Neural progenitor cell (in vitro differentiated cells): ENCODE measurements around the gene HSD17B10. TPM values are rescaled to one million over a fixed set of nuclear protein-coding genes. Genes with fewer than 3 reads are reported as not detected.
"Not testable (repeated sequence)": the region's sequence is repeated elsewhere in the genome, so short reads cannot be mapped to it uniquely, and the experiment has no call there.

ENCODE experiments used
- DNase-seq: peaks from one replicate; pipeline ENCODE4 v3.0.0-alpha.2; 2016; ENCODE audit warnings: low spot score
- H2AFZ ChIP-seq: fragments of 200-600 bp; sonication (generic); replicated peaks from 2 replicates; pipeline ENCODE4 v1.6.1; 2016; ENCODE audit warnings: antibody characterized with exemption
- H3F3A ChIP-seq: fragments of 200-600 bp; sonication (generic); 2 replicates; pipeline ENCODE4 v1.6.1; 2016; ENCODE audit warnings: antibody characterized with exemption, low read depth
- H3K27ac ChIP-seq: fragments of 200-600 bp; sonication (generic); 2 replicates; pipeline ENCODE4 v1.5.1; 2016; ENCODE audit warnings: mild to moderate bottlenecking
- H3K27me3 ChIP-seq: fragments of 200-600 bp; sonication (generic); 2 replicates; pipeline ENCODE4 v1.6.1; 2016; ENCODE audit warnings: mild to moderate bottlenecking, moderate library complexity
- H3K36me3 ChIP-seq: fragments of 200-600 bp; sonication (generic); 2 replicates; pipeline ENCODE4 v1.5.1; 2016
- H3K4me1 ChIP-seq: fragments of 200-600 bp; sonication (generic); 2 replicates; pipeline ENCODE4 v1.6.1; 2016; ENCODE audit warnings: mixed run types
- H3K4me2 ChIP-seq: fragments of 200-600 bp; sonication (generic); 2 replicates; pipeline ENCODE4 v1.6.1; 2016
- H3K4me3 ChIP-seq: fragments of 200-600 bp; sonication (generic); 2 replicates; pipeline ENCODE4 v1.5.1; 2016
- H3K79me2 ChIP-seq: fragments of 200-600 bp; sonication (generic); 2 replicates; pipeline ENCODE4 v1.6.1; 2016; ENCODE audit warnings: low read depth
- H3K9ac ChIP-seq: fragments of 200-600 bp; sonication (generic); 2 replicates; pipeline ENCODE4 v1.6.1; 2016
- H3K9me3 ChIP-seq: fragments of 200-600 bp; sonication (generic); 2 replicates; pipeline ENCODE4 v1.5.1; 2016; ENCODE audit warnings: low read depth
- H4K20me1 ChIP-seq: fragments of 200-600 bp; sonication (generic); 2 replicates; pipeline ENCODE4 v1.6.1; 2016; ENCODE audit warnings: low read depth
- H3K27ac Mint-ChIP-seq: 3 replicates; pipeline ENCODE4 v1.8.0; 2021; ENCODE audit warnings: mixed read lengths
- H3K27me3 Mint-ChIP-seq: 2 replicates; pipeline ENCODE4 v1.8.0; 2022; ENCODE audit warnings: low read depth, mild to moderate bottlenecking, inconsistent platforms, moderate library complexity, mixed read lengths; ENCODE audit not compliant: insufficient read depth
- H3K36me3 Mint-ChIP-seq: 3 replicates; pipeline ENCODE4 v1.8.0; 2021; ENCODE audit warnings: mixed read lengths
- H3K4me1 Mint-ChIP-seq: 3 replicates; pipeline ENCODE4 v1.8.0; 2021; ENCODE audit warnings: mixed read lengths
- H3K4me3 Mint-ChIP-seq: 3 replicates; pipeline ENCODE4 v1.8.0; 2021; ENCODE audit warnings: mild to moderate bottlenecking, moderate library complexity, mixed read lengths
- H3K9me3 Mint-ChIP-seq: 3 replicates; pipeline ENCODE4 v1.8.0; 2020; ENCODE audit warnings: mixed read lengths
- EZH2 ChIP-seq: fragments of 200-600 bp; sonication (generic); IDR thresholded peaks from 2 replicates; pipeline ENCODE4 v1.6.1; 2017; ENCODE audit warnings: antibody characterized with exemption, mild to moderate bottlenecking, moderate library complexity
- EZH2phosphoT487 ChIP-seq: fragments of 200-600 bp; sonication (generic); IDR thresholded peaks from 2 replicates; pipeline ENCODE4 v1.6.1; 2017; ENCODE audit warnings: antibody characterized with exemption
- total RNA-seq: library from RNA; depleted of rRNA; stranded (reverse); fragments of >200 nt; gene quantifications from 2 replicates; pipeline ENCODE4 v1.2.3, GENCODE V29; 2015; ENCODE audit warnings: low replicate concordance
- TF ChIP-seq, protein P1 (sequence below): fragments of 200-600 bp; sonication (generic); IDR thresholded peaks from 2 replicates; pipeline ENCODE4 v1.5.1; 2017; ENCODE audit warnings: antibody characterized with exemption, mild to moderate bottlenecking

HSD17B10 gene
- total RNA-seq, 1 donor from 2014 or later, result 66.3 TPM

DNA sequence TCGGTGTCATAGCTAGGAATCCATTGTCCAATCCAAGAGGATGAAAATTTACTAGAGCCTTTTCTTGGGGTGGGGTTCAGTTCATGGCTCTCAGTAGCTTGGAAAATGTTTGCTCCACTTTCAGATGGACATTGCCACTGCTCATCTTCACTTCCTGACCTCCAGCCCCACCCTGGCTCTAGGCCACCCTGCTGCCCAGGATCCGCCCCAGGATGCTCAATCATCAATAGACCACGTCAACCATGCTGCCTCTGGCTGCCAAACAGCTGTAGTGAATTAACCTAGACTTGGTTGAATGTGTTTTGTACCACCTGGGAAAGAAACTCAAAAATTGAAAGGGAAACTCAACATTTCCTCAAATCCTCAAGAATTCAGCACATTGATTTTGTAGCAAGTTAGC, 37.2 kb upstream of the HSD17B10 start:
- no peak overlapping the region for H3K9ac ChIP-seq
- TF ChIP-seq, protein P1, sequence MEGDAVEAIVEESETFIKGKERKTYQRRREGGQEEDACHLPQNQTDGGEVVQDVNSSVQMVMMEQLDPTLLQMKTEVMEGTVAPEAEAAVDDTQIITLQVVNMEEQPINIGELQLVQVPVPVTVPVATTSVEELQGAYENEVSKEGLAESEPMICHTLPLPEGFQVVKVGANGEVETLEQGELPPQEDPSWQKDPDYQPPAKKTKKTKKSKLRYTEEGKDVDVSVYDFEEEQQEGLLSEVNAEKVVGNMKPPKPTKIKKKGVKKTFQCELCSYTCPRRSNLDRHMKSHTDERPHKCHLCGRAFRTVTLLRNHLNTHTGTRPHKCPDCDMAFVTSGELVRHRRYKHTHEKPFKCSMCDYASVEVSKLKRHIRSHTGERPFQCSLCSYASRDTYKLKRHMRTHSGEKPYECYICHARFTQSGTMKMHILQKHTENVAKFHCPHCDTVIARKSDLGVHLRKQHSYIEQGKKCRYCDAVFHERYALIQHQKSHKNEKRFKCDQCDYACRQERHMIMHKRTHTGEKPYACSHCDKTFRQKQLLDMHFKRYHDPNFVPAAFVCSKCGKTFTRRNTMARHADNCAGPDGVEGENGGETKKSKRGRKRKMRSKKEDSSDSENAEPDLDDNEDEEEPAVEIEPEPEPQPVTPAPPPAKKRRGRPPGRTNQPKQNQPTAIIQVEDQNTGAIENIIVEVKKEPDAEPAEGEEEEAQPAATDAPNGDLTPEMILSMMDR, result no peak
- TF ChIP-seq EZH2phosphoT487 (no peak), EZH2 (no peak)
- Mint-ChIP-seq H3K4me1 (no peaks in the 10 kb centered on the region), H3K9me3 (peaks cover 16% of the 10 kb centered on the region), H3K27me3 (peaks cover 8% of the 10 kb centered on the region), H3K4me3 (no peak overlapping the region), H3K27ac (no peak overlapping the region), H3K36me3 (no peaks in the 10 kb centered on the region)
- H3K36me3 ChIP-seq, result no peaks in the 10 kb centered on the region
- H3K4me1 ChIP-seq, result no peaks in the 10 kb centered on the region
- no peaks in the 10 kb centered on the region for H3K79me2 ChIP-seq
- no peaks in the 10 kb centered on the region for H3K9me3 ChIP-seq
- H3K27ac ChIP-seq, result no peak overlapping the region
- H4K20me1 ChIP-seq, result no peaks in the 10 kb centered on the region
- H3F3A ChIP-seq, result no peaks in the 10 kb centered on the region
- no peaks in the 10 kb centered on the region for H3K27me3 ChIP-seq
- no peak for DNase-seq
- H3K4me2 ChIP-seq, result no peak overlapping the region
- H3K4me3 ChIP-seq, result no peak overlapping the region
- H2AFZ ChIP-seq, result no peak overlapping the region

DNA sequence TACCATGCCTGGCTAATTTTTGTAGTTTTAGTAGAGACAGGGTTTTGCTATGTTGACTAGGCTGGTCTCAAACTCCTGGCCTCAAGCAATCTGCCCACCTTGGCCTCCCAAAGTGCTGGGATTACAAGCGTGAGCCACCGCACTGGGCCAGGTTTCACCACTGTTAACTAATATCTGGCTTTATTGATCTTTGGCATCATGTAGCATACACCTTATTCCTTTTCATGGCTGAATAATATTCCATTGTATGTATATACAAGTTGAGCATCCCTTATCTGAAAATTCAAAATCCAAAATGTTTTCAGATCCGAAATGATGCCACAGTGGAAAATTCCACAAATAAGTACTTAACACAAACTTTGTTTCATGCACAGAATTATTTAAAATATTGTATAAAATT, 34.5 kb upstream of the HSD17B10 start:
- not testable (repeated sequence) for H3K4me1 ChIP-seq, H4K20me1 ChIP-seq, H3K4me3 ChIP-seq, H3K9me3 ChIP-seq, H3K27me3 Mint-ChIP-seq, H3K27ac Mint-ChIP-seq, H3F3A ChIP-seq, H3K4me3 Mint-ChIP-seq, H3K27me3 ChIP-seq, H3K27ac ChIP-seq, H2AFZ ChIP-seq, H3K4me1 Mint-ChIP-seq, H3K36me3 Mint-ChIP-seq, H3K4me2 ChIP-seq, H3K9ac ChIP-seq, H3K36me3 ChIP-seq, DNase-seq, H3K79me2 ChIP-seq
- peaks cover 13% of the 10 kb centered on the region for H3K9me3 Mint-ChIP-seq

DNA sequence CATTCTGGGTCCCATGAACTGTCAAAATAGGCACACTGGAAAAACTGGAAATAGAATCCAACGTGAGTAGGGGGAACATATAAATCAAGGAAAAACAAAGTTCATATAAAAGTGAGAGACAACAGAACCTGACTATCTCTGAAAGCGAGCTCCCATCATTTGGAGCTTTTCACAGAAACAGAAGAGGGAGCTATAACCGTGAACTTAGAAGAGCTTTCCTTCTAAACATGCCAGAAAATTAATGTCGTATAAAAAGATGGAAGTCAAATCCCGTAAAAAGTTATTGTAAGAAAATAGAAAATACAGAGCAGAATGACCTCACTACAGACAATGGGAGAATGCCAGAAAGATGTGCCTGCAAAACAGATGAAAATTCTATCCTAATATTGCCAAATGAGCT, 23.9 kb upstream of the HSD17B10 start:
- Histone ChIP-seq H3K27me3 (no peaks in the 10 kb centered on the region), H4K20me1 (no peaks in the 10 kb centered on the region), H3K4me3 (no peak overlapping the region), H3K4me2 (no peak overlapping the region), H2AFZ (no peak overlapping the region), H3K9me3 (no peaks in the 10 kb centered on the region), H3K79me2 (no peaks in the 10 kb centered on the region), H3K36me3 (no peaks in the 10 kb centered on the region), H3K9ac (no peak overlapping the region), H3K27ac (no peak overlapping the region), H3K4me1 (no peaks in the 10 kb centered on the region), H3F3A (no peaks in the 10 kb centered on the region)
- no peak overlapping the region for H3K4me3 Mint-ChIP-seq
- no peak for DNase-seq
- H3K4me1 Mint-ChIP-seq, result no peaks in the 10 kb centered on the region
- H3K9me3 Mint-ChIP-seq, result peaks cover 10% of the 10 kb centered on the region
- no peak overlapping the region for H3K27ac Mint-ChIP-seq
- TF ChIP-seq EZH2phosphoT487 (no peak), EZH2 (no peak)
- TF ChIP-seq, protein P1, result no peak
- no peaks in the 10 kb centered on the region for H3K27me3 Mint-ChIP-seq
- no peaks in the 10 kb centered on the region for H3K36me3 Mint-ChIP-seq

DNA sequence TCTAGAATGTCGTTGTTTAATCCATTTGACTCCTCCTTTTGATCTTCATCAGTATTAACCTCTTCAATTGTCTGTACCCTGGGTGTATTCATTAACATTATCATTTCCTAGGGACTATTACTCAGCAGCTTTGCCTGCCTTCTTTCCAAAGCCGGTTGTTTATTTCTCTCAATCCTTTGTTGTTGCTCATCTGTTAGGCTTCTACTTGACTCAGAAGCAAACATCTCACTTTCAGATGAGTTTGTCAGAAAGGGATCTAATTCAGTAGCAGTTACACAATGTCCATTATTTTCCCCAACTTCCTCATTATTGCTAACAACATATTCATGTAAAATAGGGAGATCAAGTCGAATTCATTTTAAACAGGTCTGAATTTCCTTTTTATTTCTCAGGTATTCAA, 22.1 kb upstream of the HSD17B10 start:
- Mint-ChIP-seq H3K27me3 (no peaks in the 10 kb centered on the region), H3K36me3 (no peaks in the 10 kb centered on the region), H3K27ac (no peak overlapping the region), H3K9me3 (peaks cover 9% of the 10 kb centered on the region), H3K4me1 (no peaks in the 10 kb centered on the region), H3K4me3 (no peak overlapping the region)
- Histone ChIP-seq H3K4me3 (no peak overlapping the region), H3K36me3 (no peaks in the 10 kb centered on the region), H3K4me2 (no peak overlapping the region), H3K9ac (no peak overlapping the region), H3K79me2 (no peaks in the 10 kb centered on the region), H3K27me3 (no peaks in the 10 kb centered on the region), H3F3A (no peaks in the 10 kb centered on the region), H3K4me1 (no peaks in the 10 kb centered on the region), H3K9me3 (no peaks in the 10 kb centered on the region), H2AFZ (no peak overlapping the region), H3K27ac (no peak overlapping the region), H4K20me1 (no peaks in the 10 kb centered on the region)
- no peak for DNase-seq
- TF ChIP-seq, protein P1, result no peak
- TF ChIP-seq EZH2phosphoT487 (no peak), EZH2 (no peak)
